Peyer's patch (tissue), 4 donors: ENCODE results near the gene HIGD1C. TPM values are rescaled to one million over a fixed set of nuclear protein-coding genes. Genes with fewer than 3 reads are reported as not detected.
"Not testable (repeated sequence)": the region's sequence is repeated elsewhere in the genome, so short reads cannot be mapped to it uniquely, and the experiment has no call there.

Experiments used
- DNase-seq, 3 donors: peaks; one replicate each; pipeline ENCODE4 v3.0.0-alpha.2; 2017 to 2019
- H3K27ac ChIP-seq, 4 donors: fragments of 200-600 bp; sonication (generic); one replicate each; pipeline ENCODE4 v1.5.1; 2016 to 2019
- H3K27me3 ChIP-seq, 2 donors: fragments of 200-600 bp; sonication (generic); one replicate each; pipeline ENCODE4 v1.5.1; 2019
- H3K36me3 ChIP-seq, 3 donors: fragments of 200-600 bp; sonication (generic); one replicate each; pipeline ENCODE4 v1.5.1; 2016 to 2019
- H3K4me1 ChIP-seq, 4 donors: fragments of 200-600 bp; sonication (generic); one replicate each; pipeline ENCODE4 v1.5.1; 2016 to 2019
- H3K4me3 ChIP-seq, 4 donors: fragments of 200-600 bp; sonication (generic); 1 replicate in 3 of 4; 2 replicates in 1 of 4; pipeline ENCODE4 v1.5.1; 2016 to 2019; ENCODE audit warnings: mild to moderate bottlenecking in 1 of 4
- H3K9me3 ChIP-seq, 4 donors: fragments of 200-600 bp; sonication (generic); one replicate each; pipeline ENCODE4 v1.5.1; 2016 to 2019; ENCODE audit warnings: mild to moderate bottlenecking in 1 of 4
- CTCF ChIP-seq, 6 experiments: fragments of 450-650 bp in 4 of 6; fragments of 200-600 bp in 2 of 6; sonication (generic) in 1 of 6; IDR thresholded peaks; one replicate each; pipeline ENCODE4 v1.5.1; 2017 to 2019; ENCODE audit warnings: antibody characterized with exemption in 6 of 6, mild to moderate bottlenecking in 3 of 6, moderate library complexity in 1 of 6
- POLR2A ChIP-seq, 2 donors: fragments of 450-650 bp; IDR thresholded peaks; one replicate each; pipeline ENCODE4 v1.5.1; 2017; ENCODE audit warnings: antibody characterized with exemption in 2 of 2, mild to moderate bottlenecking in 2 of 2, moderate library complexity in 2 of 2
- total RNA-seq, 4 donors: library from RNA; depleted of rRNA; stranded (reverse); fragments of >200 nt; gene quantifications; one replicate each; pipeline ENCODE4 v1.1.0, GENCODE V29; 2016

The HIGD1C gene
- total RNA-seq, 4 donors from 2014 or later, result not detected

- no peak for DNase-seq
- H3K4me1 ChIP-seq, result peaks cover 0 to 42% (median 5%) of the 10 kb centered on the region in 4 donors
- H3K36me3 ChIP-seq, result peaks cover 0 to 18% (median 0%) of the 10 kb centered on the region in 3 donors
- H3K9me3 ChIP-seq, result no peaks in the 10 kb centered on the region
- H3K27ac ChIP-seq, result peak overlapping the region in 3 of 4 donors; percentile 4 to 83 (median 78)
- no peak for TF ChIP-seq POLR2A (IDR thresholded peaks at IDR 0.05)
- no peak for TF ChIP-seq CTCF (IDR thresholded peaks at IDR 0.05)
- H3K4me3 ChIP-seq, result peak overlapping the region; percentile 52 to 79 (median 68)
- H3K27me3 ChIP-seq, result no peaks in the 10 kb centered on the region
These were observed 24.0 kb upstream of the HIGD1C start for GRCh38 chr12:50928392-50928791.

- Histone ChIP-seq H3K9me3 (no peaks in the 10 kb centered on the region), H3K4me3 (no peak overlapping the region), H3K36me3 (peaks cover 0 to 18% (median 0%) of the 10 kb centered on the region in 3 donors), H3K27me3 (no peaks in the 10 kb centered on the region), H3K27ac (no peak overlapping the region), H3K4me1 (peaks cover 0 to 48% (median 2%) of the 10 kb centered on the region in 4 donors)
- DNase-seq, result no peak
- TF ChIP-seq CTCF (IDR thresholded peaks at IDR 0.05), result no peak
- TF ChIP-seq POLR2A (IDR thresholded peaks at IDR 0.05), result no peak
These were observed 22.5 kb upstream of the HIGD1C start for GRCh38 chr12:50929831-50930230.

- H3K27me3 ChIP-seq, H3K27ac ChIP-seq, H3K9me3 ChIP-seq, DNase-seq, H3K4me3 ChIP-seq: not testable (repeated sequence)
- peaks cover 0 to 18% (median 0%) of the 10 kb centered on the region in 3 donors for H3K36me3 ChIP-seq
- H3K4me1 ChIP-seq, result peaks cover 0 to 51% (median 2%) of the 10 kb centered on the region in 4 donors
These were observed 21.9 kb upstream of the HIGD1C start for GRCh38 chr12:50930477-50930876.

- TF ChIP-seq POLR2A (IDR thresholded peaks at IDR 0.05) (peak in 1 of 2 donors; percentile 40), CTCF (IDR thresholded peaks at IDR 0.05) (no peak)
- Histone ChIP-seq H3K4me3 (no peak overlapping the region), H3K36me3 (peaks cover 0 to 18% (median 0%) of the 10 kb centered on the region in 3 donors), H3K27ac (peak overlapping the region in 2 of 4 donors; percentile 70 to 83), H3K27me3 (no peaks in the 10 kb centered on the region), H3K4me1 (peaks cover 0 to 66% (median 2%) of the 10 kb centered on the region in 4 donors), H3K9me3 (peaks cover 0 to 3% (median 0%) of the 10 kb centered on the region in 4 donors)
- no peak for DNase-seq
These were observed 19.5 kb upstream of the HIGD1C start for GRCh38 chr12:50932787-50933280.

GRCh38 chr12:50933459-50934124 lies 18.8 kb upstream of the HIGD1C start:
- no peaks in the 10 kb centered on the region for H3K27me3 ChIP-seq
- peaks cover 0 to 18% (median 0%) of the 10 kb centered on the region in 3 donors for H3K36me3 ChIP-seq
- H3K4me1 ChIP-seq, result peaks cover 0 to 61% (median 2%) of the 10 kb centered on the region in 4 donors
- H3K27ac ChIP-seq, result peak overlapping the region in 3 of 4 donors; percentile 3 to 83 (median 70)
- no peak for DNase-seq
- no peak overlapping the region for H3K4me3 ChIP-seq
- no peak for TF ChIP-seq POLR2A (IDR thresholded peaks at IDR 0.05)
- TF ChIP-seq CTCF (IDR thresholded peaks at IDR 0.05), result no peak
- H3K9me3 ChIP-seq, result peaks cover 0 to 3% (median 0%) of the 10 kb centered on the region in 4 donors

- Histone ChIP-seq H3K27me3 (no peaks in the 10 kb centered on the region), H3K27ac (peak overlapping the region; percentile 20 to 83 (median 49)), H3K36me3 (peaks cover 0 to 18% (median 0%) of the 10 kb centered on the region in 3 donors), H3K4me1 (peaks cover 0 to 54% (median 2%) of the 10 kb centered on the region in 4 donors), H3K4me3 (no peak overlapping the region), H3K9me3 (peaks cover 0 to 3% (median 0%) of the 10 kb centered on the region in 4 donors)
- TF ChIP-seq CTCF (IDR thresholded peaks at IDR 0.05) (no peak), POLR2A (IDR thresholded peaks at IDR 0.05) (no peak)
- DNase-seq, result no peak
These were observed 17.9 kb upstream of the HIGD1C start for GRCh38 chr12:50934371-50934851.
